Stimulated activated CD4-positive, alpha-beta T cell treated with anti-CD3 and anti-CD28 coated beads, TNF-alpha, amount 100 ng/mL, for 1 hour (primary cell): ENCODE data around the gene MCM3AP.

ENCODE experiments used
- DNase-seq, 3 donors: peaks; one replicate each; pipeline ENCODE4 v3.0.0-alpha.2; 2020; ENCODE audit warnings: low read depth in 3 of 3, low spot score in 1 of 3

MCM3AP gene

DNA sequence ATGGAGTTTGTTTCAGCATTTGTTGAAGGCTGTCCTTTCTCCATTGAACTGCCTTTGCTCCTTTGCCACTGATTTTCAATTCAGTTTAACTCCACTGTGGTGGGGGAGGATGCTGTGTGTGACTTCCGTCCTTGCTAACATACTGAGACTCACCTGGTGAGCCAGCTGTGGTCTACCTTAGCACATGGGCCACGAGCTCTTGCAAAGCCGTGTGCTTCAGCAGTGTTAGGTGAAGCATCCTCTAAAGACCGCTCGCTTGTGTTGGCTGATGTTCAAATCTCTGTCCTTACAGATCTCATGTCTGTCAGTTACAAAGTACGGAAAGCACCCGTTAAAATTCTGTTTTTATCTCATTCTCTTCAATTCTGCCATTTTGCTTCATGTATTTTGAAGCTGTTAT, 97.6 kb downstream of the MCM3AP start:
- DNase-seq = no peak

DNA sequence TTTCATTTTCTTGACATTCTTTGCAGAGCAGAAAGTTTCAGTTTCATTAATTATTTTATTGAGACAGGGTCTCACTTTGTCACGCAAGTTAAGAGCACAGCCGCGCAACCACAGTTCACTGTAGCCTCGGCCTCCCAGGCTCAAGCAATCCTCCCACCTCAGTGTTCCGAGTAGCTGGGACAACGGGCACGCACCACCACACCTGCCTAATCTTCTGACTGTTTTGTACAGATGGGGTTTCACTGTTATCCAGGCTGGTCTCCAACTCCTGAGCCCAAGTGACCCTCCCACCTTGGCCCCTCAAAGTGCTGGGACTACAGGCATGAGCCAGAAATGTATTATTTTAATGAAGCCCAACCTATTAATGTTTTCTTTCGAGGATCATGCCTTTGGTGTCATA, 98.2 kb downstream of the MCM3AP start:
- DNase-seq = no peak

DNA sequence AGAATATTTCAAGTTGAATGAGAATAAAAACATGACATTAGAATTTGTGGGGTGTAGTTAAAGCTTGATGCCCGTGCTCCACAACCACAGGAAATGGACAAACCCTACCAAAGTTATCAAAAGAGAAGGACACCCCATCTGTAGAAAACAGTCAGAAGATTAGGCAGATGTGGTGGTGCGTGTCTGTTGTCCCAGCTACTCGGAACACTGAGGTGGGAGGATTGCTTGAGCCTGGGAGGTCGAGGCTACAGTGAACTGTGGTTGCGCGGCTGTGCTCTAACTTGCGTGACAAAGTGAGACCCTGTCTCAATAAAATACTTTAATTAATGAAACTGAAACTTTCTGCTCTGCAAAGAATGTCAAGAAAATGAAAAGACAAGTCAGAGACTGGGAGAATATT, 99.7 kb downstream of the MCM3AP start:
- no peak for DNase-seq
